Hepatocyte (in vitro differentiated cells): ENCODE results near the gene DTL.

ENCODE experiments used
- CTCF ChIP-seq: fragments of 200-600 bp; sonication (generic); IDR thresholded peaks from 2 replicates; pipeline ENCODE4 v1.5.1; 2016; ENCODE audit warnings: antibody characterized with exemption, mild to moderate bottlenecking; ENCODE audit not compliant: poor library complexity
- EZH2phosphoT487 ChIP-seq: fragments of 200-600 bp; sonication (generic); IDR thresholded peaks from one replicate; pipeline ENCODE4 v1.6.1; 2018; ENCODE audit warnings: antibody characterized with exemption, mild to moderate bottlenecking, low read depth, moderate library complexity; ENCODE audit not compliant: unreplicated experiment, severe bottlenecking

GRCh38 chr1:211986628-211987254, 48.8 kb upstream of the DTL start:
- TF ChIP-seq CTCF, result no peak
- TF ChIP-seq EZH2phosphoT487, result no peak
